AG04450 (cell line): Measurements from ENCODE around the gene DDR1. TPM values are rescaled to one million over a fixed set of nuclear protein-coding genes. Genes with fewer than 3 reads are reported as not detected.
"Not testable (repeated sequence)": the region's sequence is repeated elsewhere in the genome, so short reads cannot be mapped to it uniquely, and the experiment has no call there.

ENCODE experiments used
- CTCF ChIA-PET: fragments of 300-600, 350-600 bp; formaldehyde crosslinking; extraction: SDS; loops from one replicate; lab custom pipeline; 2022; ENCODE audit warnings: antibody characterized with exemption, inconsistent platforms; lab: Charles Lee
- POLR2A ChIA-PET: fragments of 350-600 bp; formaldehyde crosslinking; extraction: SDS; loops from one replicate; lab custom pipeline; 2021; ENCODE audit warnings: antibody characterized with exemption, inconsistent platforms; lab: Yijun Ruan, JAX
- DNase-seq: peaks from one replicate; pipeline ENCODE4 v3.0.0-alpha.2; 2011; ENCODE audit warnings: low read depth, low spot score
- H3K27ac ChIP-seq: one replicate; pipeline ENCODE4 v1.5.1; 2012; ENCODE audit warnings: low read depth, low read length, control low read depth
- H3K27me3 ChIP-seq: one replicate; pipeline ENCODE4 v1.6.0; 2012; ENCODE audit warnings: low read length; ENCODE audit not compliant: control insufficient read depth, insufficient read depth
- H3K4me3 ChIP-seq: 2 replicates; pipeline ENCODE4 v1.5.1; 2011; ENCODE audit warnings: mild to moderate bottlenecking, low read depth, low read length, control low read depth
- H3K9me3 ChIP-seq: 2 replicates; pipeline ENCODE4 v1.5.1; 2012; ENCODE audit warnings: low read length; ENCODE audit not compliant: control insufficient read depth, insufficient read depth
- CTCF ChIP-seq: IDR thresholded peaks from 2 replicates; pipeline ENCODE4 v1.5.1; 2011; ENCODE audit warnings: low read depth, low read length, control low read depth, inconsistent platforms
- polyA plus RNA-seq: library from polyadenylated mRNA; depleted of rRNA; stranded (reverse); fragments of >200 nt; gene quantifications from 2 replicates; pipeline ENCODE4 v1.2.3, GENCODE V29; 2011

DDR1 gene
- polyA plus RNA-seq, 1 experiment: 9.9 TPM

DNA sequence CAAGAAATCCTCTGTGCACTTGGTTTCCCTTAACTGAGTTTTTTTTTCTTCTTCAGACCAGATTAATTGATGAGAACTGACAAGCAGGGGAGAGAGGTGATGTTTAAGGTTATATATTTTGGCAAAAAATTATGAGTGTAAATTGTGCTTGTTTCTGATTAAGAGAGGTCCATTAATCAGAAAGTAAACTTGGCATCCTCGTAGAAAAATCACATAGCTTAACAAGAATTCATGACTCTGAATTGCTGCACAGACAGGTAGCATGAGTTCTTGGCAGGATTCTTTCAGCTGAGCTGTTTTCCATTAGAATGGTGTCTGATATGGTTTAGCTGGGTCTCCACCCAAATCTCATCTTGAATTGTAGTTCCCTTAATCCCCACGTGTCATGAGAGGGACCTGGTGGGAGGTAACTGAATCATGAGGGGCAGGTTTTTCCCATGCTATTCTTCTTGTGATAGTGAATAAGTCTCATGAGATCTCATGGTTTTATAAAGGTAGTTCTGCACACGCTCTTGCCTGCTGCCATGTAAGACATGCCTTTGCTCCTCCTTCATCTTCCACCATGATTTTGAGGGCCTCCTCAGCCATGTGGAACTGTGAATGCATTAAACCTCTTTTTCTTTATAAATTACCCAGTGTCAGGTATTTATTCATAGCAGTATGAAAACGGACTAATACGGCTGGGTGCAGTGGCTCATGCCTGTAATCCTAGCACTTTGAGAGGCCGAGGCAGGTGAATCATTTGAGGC, 34.2 kb upstream of the DDR1 start:
- no peak for DNase-seq
- no peak overlapping the region for H3K27ac ChIP-seq
- POLR2A ChIA-PET: no interaction called here

DNA sequence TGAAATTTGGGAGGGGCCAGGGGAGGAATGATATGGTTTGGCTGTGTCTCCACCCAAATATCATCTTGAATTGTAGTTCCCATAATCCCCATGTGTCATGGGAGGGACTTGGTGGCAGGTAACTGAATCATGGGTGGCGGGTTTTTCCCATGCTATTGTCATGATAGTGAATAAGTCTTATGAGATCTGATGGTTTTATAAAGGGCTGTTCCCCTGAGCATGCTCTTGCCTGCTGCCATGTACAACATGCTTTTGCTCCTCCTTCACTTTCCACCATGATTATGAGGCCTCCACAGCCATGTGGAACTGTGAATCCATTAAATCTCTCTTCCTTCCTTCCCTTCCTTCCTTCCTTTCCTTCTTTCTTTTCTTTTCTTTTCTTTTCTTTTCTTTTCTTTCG, 31.9 kb upstream of the DDR1 start:
- H3K27ac ChIP-seq, H3K4me3 ChIP-seq, POLR2A ChIA-PET, CTCF ChIA-PET, H3K9me3 ChIP-seq, DNase-seq: not testable (repeated sequence)
- H3K27me3 ChIP-seq: peaks cover 10% of the 10 kb centered on the region

More for the DNA sequence above, 34.2 kb upstream of the DDR1 start:
- peaks cover 7% of the 10 kb centered on the region for H3K9me3 ChIP-seq
- CTCF ChIA-PET: interaction anchor here (0.6 kb wide), 1 partner anchor 230 kb away, joined by 5 read pairs; no protein-coding TSS in a partner anchor
- H3K4me3 ChIP-seq: no peak overlapping the region
- peaks cover 9% of the 10 kb centered on the region for H3K27me3 ChIP-seq
- TF ChIP-seq CTCF: no peak

DNA sequence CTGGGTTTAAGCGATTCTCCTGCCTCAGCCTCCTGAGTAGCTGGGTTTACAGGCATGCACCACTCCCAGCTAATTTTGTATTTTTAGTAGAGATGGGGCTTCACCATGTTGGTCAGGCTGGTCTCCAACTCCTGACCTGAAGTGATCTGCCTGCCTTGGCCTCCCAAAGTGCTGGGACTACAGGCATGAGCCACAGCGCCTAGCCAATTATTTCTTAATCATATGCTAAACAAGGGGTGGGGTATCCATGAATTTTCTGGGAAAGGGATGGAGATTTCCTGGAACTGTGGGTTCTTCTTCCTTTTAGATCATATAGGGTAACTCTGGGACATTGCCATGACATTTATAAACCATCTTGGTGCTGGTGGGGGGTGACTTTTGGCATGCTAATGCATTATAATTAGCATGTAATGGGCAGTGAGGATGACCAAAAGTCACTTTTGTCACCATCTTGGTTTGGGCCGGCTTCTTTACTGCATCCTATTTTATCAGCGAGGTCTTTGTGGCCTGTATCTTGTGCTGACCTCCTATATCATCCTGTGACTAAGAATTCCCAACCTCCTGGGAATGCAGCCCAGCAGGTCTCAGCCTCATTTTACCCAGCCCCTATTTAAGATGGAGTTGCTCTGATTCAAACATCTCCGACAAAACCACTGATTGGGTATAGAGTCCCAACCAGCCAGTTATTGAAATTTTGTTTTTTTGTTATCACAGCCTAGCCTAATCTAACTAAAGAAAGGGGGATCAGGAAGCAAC, 29.9 kb upstream of the DDR1 start:
- CTCF ChIA-PET: no interaction called here
- H3K27ac ChIP-seq: no peak overlapping the region
- no peak for DNase-seq
- peaks cover 8% of the 10 kb centered on the region for H3K9me3 ChIP-seq
- POLR2A ChIA-PET: no interaction called here
- no peak overlapping the region for H3K4me3 ChIP-seq
- peaks cover 7% of the 10 kb centered on the region for H3K27me3 ChIP-seq
- TF ChIP-seq CTCF: no peak

GRCh38 chr6:30855429-30856075, 28.8 kb upstream of the DDR1 start:
- no peak overlapping the region for H3K27ac ChIP-seq
- POLR2A ChIA-PET: no interaction called here
- no peak for DNase-seq
- no peak overlapping the region for H3K4me3 ChIP-seq
- CTCF ChIA-PET: interaction anchor here (1.0 kb wide), 1 partner anchor 12 kb away, joined by 5 read pairs; no protein-coding TSS in a partner anchor
- H3K9me3 ChIP-seq: peaks cover 16% of the 10 kb centered on the region
- H3K27me3 ChIP-seq: peaks cover 5% of the 10 kb centered on the region
- no peak for TF ChIP-seq CTCF

DNA sequence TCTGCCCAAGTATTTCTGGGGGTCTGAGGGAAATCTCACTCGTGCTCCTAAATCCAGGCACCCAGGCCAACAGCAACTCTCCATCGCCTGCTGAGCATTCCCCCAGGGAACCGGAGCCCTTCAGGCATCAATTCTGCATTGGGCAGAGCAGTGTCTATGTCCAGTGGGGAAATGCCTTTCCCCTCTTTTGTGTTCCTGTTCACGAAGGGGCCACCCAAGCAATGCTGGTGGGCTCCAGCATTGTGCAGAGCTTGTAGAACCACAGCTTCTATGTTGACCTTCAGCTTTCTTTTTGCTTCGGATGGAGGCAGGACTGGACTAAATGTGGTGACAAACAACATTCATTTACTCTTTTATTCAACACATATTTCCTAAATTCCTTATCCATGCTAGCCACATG, 27.2 kb upstream of the DDR1 start:
- peaks cover 9% of the 10 kb centered on the region for H3K9me3 ChIP-seq
- ChIA-PET CTCF (interaction anchor here (1.3 kb wide), 1 partner anchor 20 kb away, joined by 5 read pairs; no protein-coding TSS in a partner anchor), POLR2A (no interaction called here)
- H3K27me3 ChIP-seq: peaks cover 4% of the 10 kb centered on the region
- TF ChIP-seq CTCF: no peak
- H3K27ac ChIP-seq: no peak overlapping the region
- DNase-seq: no peak
- no peak overlapping the region for H3K4me3 ChIP-seq
